ENCODE data around the gene CANX.

The CANX gene

GRCh38 chr5:179720222-179720621, 21.5 kb downstream of the CANX start:
- Histone ChIP-seq H3K36me3 (ENCODE audit: control insufficient read depth, low read depth, low read length) (peaks cover 92% of the 10 kb centered on the region), H3K9ac (ENCODE audit: low read length) (no peak overlapping the region), H3K4me1 (ENCODE audit: control insufficient read depth, low read depth, low read length) (no peaks in the 10 kb centered on the region), H3K9me3 (ENCODE audit: control insufficient read depth, low read depth, low read length) (no peaks in the 10 kb centered on the region), H3K4me3 (ENCODE audit: low read length) (no peak overlapping the region), H3K27me3 (ENCODE audit: control insufficient read depth, insufficient read depth, low read length) (no peaks in the 10 kb centered on the region), H3K27ac (ENCODE audit: low read length) (no peak overlapping the region)

GRCh38 chr5:179724163-179724562, 25.4 kb downstream of the CANX start:
- Histone ChIP-seq H3K27ac (ENCODE audit: low read length) (no peak overlapping the region), H3K4me3 (ENCODE audit: low read length) (no peak overlapping the region), H3K9me3 (ENCODE audit: control insufficient read depth, low read depth, low read length) (no peaks in the 10 kb centered on the region), H3K4me1 (ENCODE audit: control insufficient read depth, low read depth, low read length) (no peaks in the 10 kb centered on the region), H3K27me3 (ENCODE audit: control insufficient read depth, insufficient read depth, low read length) (no peaks in the 10 kb centered on the region), H3K9ac (ENCODE audit: low read length) (no peak overlapping the region), H3K36me3 (ENCODE audit: control insufficient read depth, low read depth, low read length) (peaks cover 96% of the 10 kb centered on the region)

- peaks cover 87% of the 10 kb centered on the region for H3K36me3 ChIP-seq (ENCODE audit: control insufficient read depth, low read depth, low read length)
- no peaks in the 10 kb centered on the region for H3K9me3 ChIP-seq (ENCODE audit: control insufficient read depth, low read depth, low read length)
- no peak overlapping the region for H3K27ac ChIP-seq (ENCODE audit: low read length)
- H3K4me3 ChIP-seq (ENCODE audit: low read length), result no peak overlapping the region
- H3K4me1 ChIP-seq (ENCODE audit: control insufficient read depth, low read depth, low read length), result no peaks in the 10 kb centered on the region
- H3K27me3 ChIP-seq (ENCODE audit: control insufficient read depth, insufficient read depth, low read length), result no peaks in the 10 kb centered on the region
- no peak overlapping the region for H3K9ac ChIP-seq (ENCODE audit: low read length)
Observed at GRCh38 chr5:179727106-179727505, 28.3 kb downstream of the CANX start.

- H3K36me3 ChIP-seq (ENCODE audit: control insufficient read depth, low read depth, low read length), result peaks cover 65% of the 10 kb centered on the region
Observed at GRCh38 chr5:179729303-179729702, 30.5 kb downstream of the CANX start.

GRCh38 chr5:179729727-179730126, 31.0 kb downstream of the CANX start:
- H3K36me3 ChIP-seq (ENCODE audit: control insufficient read depth, low read depth, low read length), result peaks cover 61% of the 10 kb centered on the region
- H3K27me3 ChIP-seq (ENCODE audit: control insufficient read depth, insufficient read depth, low read length), result no peaks in the 10 kb centered on the region
- no peak overlapping the region for H3K27ac ChIP-seq (ENCODE audit: low read length)
- no peak overlapping the region for H3K4me3 ChIP-seq (ENCODE audit: low read length)
- H3K4me1 ChIP-seq (ENCODE audit: control insufficient read depth, low read depth, low read length), result peaks cover 10% of the 10 kb centered on the region
- no peaks in the 10 kb centered on the region for H3K9me3 ChIP-seq (ENCODE audit: control insufficient read depth, low read depth, low read length)
- H3K9ac ChIP-seq (ENCODE audit: low read length), result no peak overlapping the region

More at GRCh38 chr5:179729303-179729702, 30.5 kb downstream of the CANX start:
- H3K4me1 ChIP-seq (ENCODE audit: control insufficient read depth, low read depth, low read length), result peaks cover 6% of the 10 kb centered on the region
- no peak overlapping the region for H3K4me3 ChIP-seq (ENCODE audit: low read length)
- H3K9me3 ChIP-seq (ENCODE audit: control insufficient read depth, low read depth, low read length), result no peaks in the 10 kb centered on the region
- no peak overlapping the region for H3K9ac ChIP-seq (ENCODE audit: low read length)
- no peaks in the 10 kb centered on the region for H3K27me3 ChIP-seq (ENCODE audit: control insufficient read depth, insufficient read depth, low read length)
- no peak overlapping the region for H3K27ac ChIP-seq (ENCODE audit: low read length)

GRCh38 chr5:179730356-179730755, 31.6 kb downstream of the CANX start:
- Histone ChIP-seq H3K9ac (ENCODE audit: low read length) (no peak overlapping the region), H3K36me3 (ENCODE audit: control insufficient read depth, low read depth, low read length) (peaks cover 56% of the 10 kb centered on the region), H3K4me1 (ENCODE audit: control insufficient read depth, low read depth, low read length) (peaks cover 10% of the 10 kb centered on the region), H3K9me3 (ENCODE audit: control insufficient read depth, low read depth, low read length) (no peaks in the 10 kb centered on the region), H3K4me3 (ENCODE audit: low read length) (no peak overlapping the region), H3K27ac (ENCODE audit: low read length) (no peak overlapping the region), H3K27me3 (ENCODE audit: control insufficient read depth, insufficient read depth, low read length) (no peaks in the 10 kb centered on the region)

- peaks cover 51% of the 10 kb centered on the region for H3K36me3 ChIP-seq (ENCODE audit: control insufficient read depth, low read depth, low read length)
- H3K9ac ChIP-seq (ENCODE audit: low read length), result no peak overlapping the region
- H3K27ac ChIP-seq (ENCODE audit: low read length), result no peak overlapping the region
- H3K4me3 ChIP-seq (ENCODE audit: low read length), result no peak overlapping the region
- peaks cover 10% of the 10 kb centered on the region for H3K4me1 ChIP-seq (ENCODE audit: control insufficient read depth, low read depth, low read length)
- H3K9me3 ChIP-seq (ENCODE audit: control insufficient read depth, low read depth, low read length), result no peaks in the 10 kb centered on the region
- no peaks in the 10 kb centered on the region for H3K27me3 ChIP-seq (ENCODE audit: control insufficient read depth, insufficient read depth, low read length)
Observed at GRCh38 chr5:179730852-179731251, 32.1 kb downstream of the CANX start.

GRCh38 chr5:179731791-179732411, 33.1 kb downstream of the CANX start:
- Histone ChIP-seq H3K36me3 (ENCODE audit: control insufficient read depth, low read depth, low read length) (peaks cover 42% of the 10 kb centered on the region), H3K9ac (ENCODE audit: low read length) (no peak overlapping the region), H3K4me3 (ENCODE audit: low read length) (peak overlapping the region; percentile 38), H3K27me3 (ENCODE audit: control insufficient read depth, insufficient read depth, low read length) (no peaks in the 10 kb centered on the region), H3K9me3 (ENCODE audit: control insufficient read depth, low read depth, low read length) (no peaks in the 10 kb centered on the region), H3K4me1 (ENCODE audit: control insufficient read depth, low read depth, low read length) (peaks cover 10% of the 10 kb centered on the region), H3K27ac (ENCODE audit: low read length) (no peak overlapping the region)

GRCh38 chr5:179732412-179732917, 33.7 kb downstream of the CANX start, which contains the start of gene MAML1:
Gene MAML1 (plus strand): TSS chr5:179732822. CDS start chr5:179733113, 291 bp downstream.
- Histone ChIP-seq H3K36me3 (ENCODE audit: control insufficient read depth, low read depth, low read length) (peaks cover 39% of the 10 kb centered on the region), H3K27ac (ENCODE audit: low read length) (peak within 1 kb of the TSS; percentile 64), H3K9me3 (ENCODE audit: control insufficient read depth, low read depth, low read length) (no peaks in the 10 kb centered on the region), H3K9ac (ENCODE audit: low read length) (peak within 1 kb of the TSS; percentile 84), H3K4me3 (ENCODE audit: low read length) (peak within 1 kb of the TSS; percentile 99), H3K27me3 (ENCODE audit: control insufficient read depth, insufficient read depth, low read length) (no peaks in the 10 kb centered on the region), H3K4me1 (ENCODE audit: control insufficient read depth, low read depth, low read length) (peaks cover 10% of the 10 kb centered on the region)

- no peaks in the 10 kb centered on the region for H3K27me3 ChIP-seq (ENCODE audit: control insufficient read depth, insufficient read depth, low read length)
- H3K36me3 ChIP-seq (ENCODE audit: control insufficient read depth, low read depth, low read length), result peaks cover 34% of the 10 kb centered on the region
- peak overlapping the region; percentile 99 for H3K4me3 ChIP-seq (ENCODE audit: low read length)
- peak overlapping the region; percentile 64 for H3K27ac ChIP-seq (ENCODE audit: low read length)
- peak overlapping the region; percentile 84 for H3K9ac ChIP-seq (ENCODE audit: low read length)
- no peaks in the 10 kb centered on the region for H3K9me3 ChIP-seq (ENCODE audit: control insufficient read depth, low read depth, low read length)
- H3K4me1 ChIP-seq (ENCODE audit: control insufficient read depth, low read depth, low read length), result peaks cover 10% of the 10 kb centered on the region
Observed at GRCh38 chr5:179732918-179733771, 34.4 kb downstream of the CANX start.

- H3K27me3 ChIP-seq (ENCODE audit: control insufficient read depth, insufficient read depth, low read length), result no peaks in the 10 kb centered on the region
- H3K27ac ChIP-seq (ENCODE audit: low read length), result peak overlapping the region; percentile 64
- peaks cover 33% of the 10 kb centered on the region for H3K36me3 ChIP-seq (ENCODE audit: control insufficient read depth, low read depth, low read length)
Observed at GRCh38 chr5:179733772-179734126, 35.0 kb downstream of the CANX start.

More at GRCh38 chr5:179733772-179734126, 35.0 kb downstream of the CANX start:
- Histone ChIP-seq H3K4me1 (ENCODE audit: control insufficient read depth, low read depth, low read length) (peaks cover 10% of the 10 kb centered on the region), H3K9me3 (ENCODE audit: control insufficient read depth, low read depth, low read length) (no peaks in the 10 kb centered on the region), H3K9ac (ENCODE audit: low read length) (peak overlapping the region; percentile 84), H3K4me3 (ENCODE audit: low read length) (peak overlapping the region; percentile 99)

All from iPS-18a (cell line).